ENCODE measurements around the gene MAST4.

MAST4 gene

GRCh38 chr5:66881480-66882161 lies 285.4 kb downstream of the MAST4 start:
- DNase-seq = no peak

- no peak for DNase-seq
Observed at GRCh38 chr5:66882606-66883227, 286.5 kb downstream of the MAST4 start.

GRCh38 chr5:66884564-66885243 lies 288.5 kb downstream of the MAST4 start:
- no peak for DNase-seq

GRCh38 chr5:66886941-66887340 lies 290.7 kb downstream of the MAST4 start:
- no peak for DNase-seq

- DNase-seq = no peak
Observed at GRCh38 chr5:66888613-66889012, 292.4 kb downstream of the MAST4 start.

GRCh38 chr5:66889056-66889455 lies 292.9 kb downstream of the MAST4 start:
- no peak for DNase-seq

- DNase-seq = no peak
Observed at GRCh38 chr5:66889524-66889923, 293.3 kb downstream of the MAST4 start.

- DNase-seq = no peak
Observed at GRCh38 chr5:66891184-66891925, 295.2 kb downstream of the MAST4 start.

- DNase-seq = no peak
Observed at GRCh38 chr5:66892716-66893115, 296.5 kb downstream of the MAST4 start.

- DNase-seq = no peak
Observed at GRCh38 chr5:66894480-66895240, 298.5 kb downstream of the MAST4 start.

- no peak for DNase-seq
Observed at GRCh38 chr5:66896171-66896570, 300.0 kb downstream of the MAST4 start.

- DNase-seq = no peak
Observed at GRCh38 chr5:66897356-66897755, 301.2 kb downstream of the MAST4 start.

GRCh38 chr5:66898241-66898995 lies 302.2 kb downstream of the MAST4 start:
- DNase-seq = no peak

GRCh38 chr5:66903218-66903617 lies 307.0 kb downstream of the MAST4 start:
- no peak for DNase-seq

GRCh38 chr5:66903709-66904108 lies 307.5 kb downstream of the MAST4 start:
- no peak for DNase-seq

GRCh38 chr5:66904189-66904588 lies 308.0 kb downstream of the MAST4 start:
- DNase-seq = no peak

GRCh38 chr5:66906021-66906420 lies 309.8 kb downstream of the MAST4 start:
- no peak for DNase-seq

- DNase-seq = no peak
Observed at GRCh38 chr5:66908230-66908629, 312.0 kb downstream of the MAST4 start.

GRCh38 chr5:66909364-66909763 lies 313.2 kb downstream of the MAST4 start:
- no peak for DNase-seq

- no peak for DNase-seq
Observed at GRCh38 chr5:66912787-66913186, 316.6 kb downstream of the MAST4 start.

- DNase-seq = no peak
Observed at GRCh38 chr5:66915531-66915930, 319.3 kb downstream of the MAST4 start.

GRCh38 chr5:66922881-66923280 lies 326.7 kb downstream of the MAST4 start:
- no peak for DNase-seq

All from NCI-H2081 (cell line).